HG03558 (cell line): Measurements from ENCODE around the gene ITPKB.
"Not testable (repeated sequence)": the region's sequence is repeated elsewhere in the genome, so short reads cannot be mapped to it uniquely, and the experiment has no call there.

Experiments used
- ATAC-seq: cut with Tn5 transposase; IDR thresholded peaks from one replicate; pipeline ENCODE4 v1.9.1; 2021; ENCODE audit warnings: moderate number of reproducible peaks; ENCODE audit not compliant: unreplicated experiment; ENCODE audit errors: extremely low read depth

Gene ITPKB

GRCh38 chr1:226732856-226733291 is 6.2 kb downstream of the ITPKB start:
- no peak for ATAC-seq

GRCh38 chr1:226731257-226731893 is 7.7 kb downstream of the ITPKB start:
- no peak for ATAC-seq

GRCh38 chr1:226730836-226731235 is 8.2 kb downstream of the ITPKB start:
- no peak for ATAC-seq

- no peak for ATAC-seq
Measured at GRCh38 chr1:226730071-226730470, 9.0 kb downstream of the ITPKB start.

GRCh38 chr1:226728448-226728847 is 10.6 kb downstream of the ITPKB start:
- ATAC-seq = no peak

GRCh38 chr1:226725897-226726267 is 13.2 kb downstream of the ITPKB start:
- ATAC-seq = no peak

- ATAC-seq = no peak
Measured at GRCh38 chr1:226723657-226724532, 15.2 kb downstream of the ITPKB start.

- no peak for ATAC-seq
Measured at GRCh38 chr1:226722901-226723656, 16.0 kb downstream of the ITPKB start.

GRCh38 chr1:226722240-226722900 is 16.7 kb downstream of the ITPKB start:
- no peak for ATAC-seq

- not testable (repeated sequence) for ATAC-seq
Measured at GRCh38 chr1:226720574-226720973, 18.5 kb downstream of the ITPKB start.

GRCh38 chr1:226719596-226720387 is 19.3 kb downstream of the ITPKB start:
- no peak for ATAC-seq

- no peak for ATAC-seq
Measured at GRCh38 chr1:226717256-226717909, 21.7 kb downstream of the ITPKB start.

GRCh38 chr1:226716577-226716976 is 22.5 kb downstream of the ITPKB start:
- no peak for ATAC-seq

- no peak for ATAC-seq
Measured at GRCh38 chr1:226714148-226714547, 24.9 kb downstream of the ITPKB start.

- ATAC-seq = no peak
Measured at GRCh38 chr1:226712742-226713419, 26.2 kb downstream of the ITPKB start.

GRCh38 chr1:226711976-226712741 is 26.9 kb downstream of the ITPKB start:
- ATAC-seq = peak; percentile 73

- ATAC-seq = no peak
Measured at GRCh38 chr1:226710501-226710900, 28.6 kb downstream of the ITPKB start.

GRCh38 chr1:226709953-226710352 is 29.1 kb downstream of the ITPKB start:
- no peak for ATAC-seq
